ENCODE results near the gene KCNJ4. TPM values are rescaled to one million over a fixed set of nuclear protein-coding genes. Genes with fewer than 3 reads are reported as not detected.

KCNJ4 gene
- total RNA-seq, 4 donors from 2014 or later: not detected

- H3K9me3 ChIP-seq: no peaks in the 10 kb centered on the region
- TF ChIP-seq POLR2A (IDR thresholded peaks at IDR 0.05): no peak
- no peak for TF ChIP-seq CTCF (IDR thresholded peaks at IDR 0.05)
- WGBS, 2 donors: 79 to 87% methylated on average over 3 of the region's 3 CpGs
- H3K27ac ChIP-seq: no peak overlapping the region
- H3K36me3 ChIP-seq: no peaks in the 10 kb centered on the region
- no peak for DNase-seq
- H3K27me3 ChIP-seq: no peaks in the 10 kb centered on the region
- H3K4me1 ChIP-seq: peaks cover 0 to 14% of the 10 kb centered on the region in 2 donors
- intact Hi-C loops (cut with DNase I): no loop called here
- no peak overlapping the region for H3K4me3 ChIP-seq (replicated peaks in 1 of 3)
These were observed 1.0 kb downstream of the KCNJ4 start for GRCh38 chr22:38453996-38454352.

- Histone ChIP-seq H3K27me3 (no peaks in the 10 kb centered on the region), H3K36me3 (no peaks in the 10 kb centered on the region), H3K4me3 (replicated peaks in 1 of 3) (no peak overlapping the region), H3K9me3 (no peaks in the 10 kb centered on the region), H3K4me1 (peaks cover 0 to 14% of the 10 kb centered on the region in 2 donors), H3K27ac (no peak overlapping the region)
- TF ChIP-seq POLR2A (IDR thresholded peaks at IDR 0.05): no peak
- no peak for TF ChIP-seq CTCF (IDR thresholded peaks at IDR 0.05)
- WGBS, 2 donors: 84 to 88% methylated on average over 11 of the region's 11 CpGs
- no peak for DNase-seq
- intact Hi-C loops (cut with DNase I): no loop called here
These were observed 1.8 kb downstream of the KCNJ4 start for GRCh38 chr22:38453066-38453672.

GRCh38 chr22:38452373-38453065 is 2.5 kb downstream of the KCNJ4 start:
- Histone ChIP-seq H3K4me3 (replicated peaks in 1 of 3) (no peak overlapping the region), H3K27me3 (no peaks in the 10 kb centered on the region), H3K4me1 (peaks cover 0 to 14% of the 10 kb centered on the region in 2 donors), H3K9me3 (no peaks in the 10 kb centered on the region), H3K36me3 (no peaks in the 10 kb centered on the region), H3K27ac (no peak overlapping the region)
- intact Hi-C loops (cut with DNase I): no loop called here
- TF ChIP-seq CTCF (IDR thresholded peaks at IDR 0.05) (no peak), POLR2A (IDR thresholded peaks at IDR 0.05) (no peak)
- 31 to 41% methylated on average over 22 to 25 of the region's 25 CpGs for WGBS, 2 donors
- peak; percentile 27 to 35 for DNase-seq

- H3K4me3 ChIP-seq (replicated peaks in 1 of 3): no peak overlapping the region
- no peak for TF ChIP-seq CTCF (IDR thresholded peaks at IDR 0.05)
- no peak for TF ChIP-seq POLR2A (IDR thresholded peaks at IDR 0.05)
- H3K36me3 ChIP-seq: no peaks in the 10 kb centered on the region
- 66 to 77% methylated on average over 4 of the region's 4 CpGs for WGBS, 2 donors
- H3K27me3 ChIP-seq: no peaks in the 10 kb centered on the region
- no peaks in the 10 kb centered on the region for H3K9me3 ChIP-seq
- H3K27ac ChIP-seq: no peak overlapping the region
- H3K4me1 ChIP-seq: peaks cover 0 to 14% of the 10 kb centered on the region in 2 donors
- no peak for DNase-seq
- intact Hi-C loops (cut with DNase I): no loop called here
These were observed 3.1 kb downstream of the KCNJ4 start for GRCh38 chr22:38451864-38452263.

- Histone ChIP-seq H3K9me3 (no peaks in the 10 kb centered on the region), H3K27me3 (no peaks in the 10 kb centered on the region)
- intact Hi-C loops (cut with DNase I): no loop called here
These were observed 3.6 kb downstream of the KCNJ4 start for GRCh38 chr22:38451404-38451803.

More at GRCh38 chr22:38451404-38451803, 3.6 kb downstream of the KCNJ4 start:
- no peak overlapping the region for H3K27ac ChIP-seq
- no peaks in the 10 kb centered on the region for H3K36me3 ChIP-seq
- TF ChIP-seq CTCF (IDR thresholded peaks at IDR 0.05): no peak
- TF ChIP-seq POLR2A (IDR thresholded peaks at IDR 0.05): no peak
- peaks cover 0 to 14% of the 10 kb centered on the region in 2 donors for H3K4me1 ChIP-seq
- H3K4me3 ChIP-seq (replicated peaks in 1 of 3): no peak overlapping the region
- WGBS, 2 donors: 91 to 94% methylated on average over 2 of the region's 2 CpGs
- DNase-seq: no peak

All from thyroid gland (tissue), 4 donors.